HepG2 (cell line): Measurements from ENCODE around the gene OPRPN. TPM values are rescaled to one million over a fixed set of nuclear protein-coding genes. Genes with fewer than 3 reads are reported as not detected.

Source experiments
- ATAC-seq: fragments of 200-7000 bp; cut with Tn5 transposase; 3 replicates; pipeline ENCODE4 v1.9.1; 2020; ENCODE audit warnings: mild to moderate bottlenecking, moderate library complexity
- BruUV-seq: library from RNA; stranded (reverse); fragments of 400-500 nt; replicated peaks from 2 replicates; lab custom pipeline; 2021; lab: Mats Ljungman, UMichigan
- CTCF ChIA-PET: fragments of 300-600 bp; formaldehyde crosslinking; extraction: SDS; loops from one replicate; lab custom pipeline; 2021; ENCODE audit warnings: low total read pairs, inconsistent platforms, low intra/inter-chr PET ratio; lab: Yijun Ruan, JAX
- POLR2A ChIA-PET: fragments of 350-600 bp; sonication (Branson Sonifier 250); formaldehyde crosslinking; loops from one replicate; lab custom pipeline; 2020; ENCODE audit warnings: antibody characterized with exemption, inconsistent platforms; lab: Yijun Ruan, JAX
- DNase-seq: peaks from one replicate; pipeline ENCODE4 v3.0.0-alpha.2; 2015; ENCODE audit warnings: low spot score
- FAIRE-seq: peaks from 3 replicates; lab custom pipeline; 2011; peaks lifted over from hg19 to GRCh38; lab: Jason Lieb, UNC
- H2AFZ ChIP-seq: one replicate; pipeline ENCODE4 v1.6.1; 2011; ENCODE audit warnings: low read length, inconsistent platforms
- H3K27ac ChIP-seq: fragments of 300-600 bp; 3 replicates; pipeline ENCODE4 v1.8.0; 2011; ENCODE audit warnings: mixed run types, mild to moderate bottlenecking, mixed read lengths, low read length, inconsistent platforms; ENCODE audit not compliant: insufficient read depth; ENCODE audit errors: extremely low read length
- H3K27me3 ChIP-seq, 2 experiments: fragments of 200-600 bp in 1 of 2; 2 replicates in 1 of 2; 3 replicates in 1 of 2; pipeline versions ENCODE4 v1.6.0 to v1.8.0; 2011; ENCODE audit warnings: low read length in 2 of 2, mild to moderate bottlenecking in 2 of 2, moderate library complexity in 2 of 2, inconsistent platforms in 1 of 2; ENCODE audit not compliant: insufficient read depth in 2 of 2, control insufficient read depth in 1 of 2
- H3K36me3 ChIP-seq, 2 experiments: fragments of 200-600 bp in 1 of 2; replicated peaks in 1 of 2; 2 replicates in 1 of 2; 3 replicates in 1 of 2; pipeline versions ENCODE4 v1.5.1 to v1.8.0; 2011; ENCODE audit warnings: low read length in 2 of 2, inconsistent platforms in 1 of 2; ENCODE audit not compliant: insufficient read depth in 2 of 2, control insufficient read depth in 1 of 2
- H3K4me1 ChIP-seq: 2 replicates; pipeline ENCODE4 v1.5.1; 2012; ENCODE audit warnings: low read length, inconsistent platforms; ENCODE audit not compliant: insufficient read depth
- H3K4me2 ChIP-seq: 2 replicates; pipeline ENCODE4 v1.6.0; 2011; ENCODE audit warnings: low read depth, low read length, inconsistent platforms
- H3K4me3 ChIP-seq, 3 experiments: fragments of 200-600 bp in 1 of 3; sonication (generic), shearing (Covaris generic) in 1 of 3; replicated peaks in 1 of 3; 2 replicates each; pipeline ENCODE4 v1.5.1; 2011 to 2016; ENCODE audit warnings: low read length in 3 of 3, inconsistent platforms in 2 of 3, low read depth in 2 of 3, mild to moderate bottlenecking in 2 of 3, control low read depth in 1 of 3, mixed read lengths in 1 of 3; ENCODE audit not compliant: insufficient read depth in 1 of 3
- H3K79me2 ChIP-seq: one replicate; pipeline ENCODE4 v1.6.1; 2011; ENCODE audit warnings: low read length, inconsistent platforms; ENCODE audit not compliant: insufficient read depth
- H3K9ac ChIP-seq: 2 replicates; pipeline ENCODE4 v1.6.0; 2011; ENCODE audit warnings: mild to moderate bottlenecking, low read depth, low read length, inconsistent platforms; ENCODE audit not compliant: insufficient read depth
- H3K9me3 ChIP-seq: 2 replicates; pipeline ENCODE4 v1.5.1; 2012; ENCODE audit warnings: mild to moderate bottlenecking, low read length
- H4K20me1 ChIP-seq: 2 replicates; pipeline ENCODE4 v1.6.0; 2011; ENCODE audit warnings: inconsistent platforms, mild to moderate bottlenecking, low read length, moderate library complexity; ENCODE audit not compliant: insufficient read depth
- ATF7-NPFF ChIP-seq: sonication (generic); formaldehyde crosslinking; IDR thresholded peaks from 2 replicates; pipeline ENCODE4 v1.8.1; 2023; ENCODE audit warnings: mild to moderate bottlenecking, low read depth, missing genetic modification reagents, moderate library complexity
- CEBPB ChIP-seq: IDR thresholded peaks from 2 replicates; pipeline ENCODE4 v1.6.1; 2011; ENCODE audit warnings: low read depth, low read length, improper control_type of control experiment, borderline replicate concordance
- LCORL ChIP-seq, 2 experiments: fragments of 450-650 bp in 1 of 2; sonication (generic) in 1 of 2; formaldehyde crosslinking in 1 of 2; IDR thresholded peaks; 2 replicates each; pipeline versions ENCODE4 v1.5.0 to v1.6.1; 2017 to 2020; ENCODE audit warnings: antibody characterized with exemption in 1 of 2, missing genetic modification reagents in 1 of 2
- THYN1 ChIP-seq: sonication (generic); formaldehyde crosslinking; IDR thresholded peaks from 2 replicates; pipeline ENCODE4 v1.8.1; 2023; ENCODE audit warnings: low read depth, mild to moderate bottlenecking, moderate library complexity, missing genetic modification reagents, borderline replicate concordance
- WGBS: methylation state at CpG from one replicate; pipeline ENCODE4 v1.1.6; 2017; ENCODE audit warnings: low lambda C conversion rate; 5-methylcytosine and 5-hydroxymethylcytosine counted together
- in situ Hi-C: cut with HindIII; loops from 2 replicates; pipeline ENCODE4 v1.10.0; 2017; ENCODE audit warnings: low pct_unique_long_range_greater_than_20kb; ENCODE audit not compliant: extremely low pct_ligation_motif_present
- intact Hi-C: fragments of 100-400 bp; cut with micrococcal nuclease; formaldehyde crosslinking; loops from one replicate; pipeline ENCODE4 v1.10.0; 2022; ENCODE audit not compliant: unreplicated experiment
- polyA plus RNA-seq, 8 experiments: library from polyadenylated mRNA; depleted of rRNA in 3 of 8; stranded (reverse) in 7 of 8; unstranded in 1 of 8; fragments of >200 nt; fragmentation: Illumina TruSeq in 4 of 8; extraction: Trizol in 4 of 8; gene quantifications; 2 replicates each; pipeline versions ENCODE4 v1.2.1 to v1.2.3, GENCODE V29; 2011 to 2016; ENCODE audit warnings: low read depth in 4 of 8, missing spikeins in 1 of 8, mixed read lengths in 1 of 8; ENCODE audit not compliant: insufficient read depth in 1 of 8
- total RNA-seq, 5 experiments: library from RNA; depleted of rRNA; stranded (reverse); fragments of >200 nt; fragmentation: Illumina TruSeq; extraction: Trizol; gene quantifications; 2 replicates each; pipeline ENCODE4 v1.2.3, GENCODE V29; 2016; ENCODE audit warnings: low read depth in 1 of 5

The OPRPN gene
- total and polyA plus RNA-seq, 2 of the 13 experiments (the other 11 are each of a cell fraction or from before 2014, with no cell fraction given): not detected

GRCh38 chr4:70365479-70365878, 32.3 kb upstream of the OPRPN start:
- in situ Hi-C loops: no loop called here
- DNase-seq: peak; percentile 23
- WGBS: 3% methylated on average over 2 of the region's 2 CpGs
- ATAC-seq: no peak
- no peaks in the 10 kb centered on the region for H3K27me3 ChIP-seq
- H3K79me2 ChIP-seq: no peaks in the 10 kb centered on the region
- no peaks in the 10 kb centered on the region for H3K36me3 ChIP-seq
- no peak overlapping the region for H2AFZ ChIP-seq
- intact Hi-C loops: no loop called here
- TF ChIP-seq LCORL (IDR thresholded peaks at IDR 0.05) (peak; percentile 51; the same call in 1 of the 2 replicates), LCORL (CRISPR knock-in tag; IDR thresholded peaks at IDR 0.05) (no peak), ATF7-NPFF (CRISPR knock-in tag) (no peak)
- TF ChIP-seq, all 625 proteins: peak for 1
- Histone ChIP-seq H3K9me3 (no peaks in the 10 kb centered on the region), H3K4me1 (no peaks in the 10 kb centered on the region), H3K27ac (no peak overlapping the region), H4K20me1 (no peaks in the 10 kb centered on the region), H3K4me2 (no peak overlapping the region), H3K4me3 (no peak overlapping the region), H3K9ac (no peak overlapping the region)
- no TSS peak for BruUV-seq
- ChIA-PET CTCF (no interaction called here), POLR2A (no interaction called here)
- FAIRE-seq: no peak

GRCh38 chr4:70367813-70368212, 29.9 kb upstream of the OPRPN start:
- no peaks in the 10 kb centered on the region for H3K9me3 ChIP-seq
- ChIA-PET POLR2A (no interaction called here), CTCF (no interaction called here)
- 92% methylated on average over 1 of the region's 1 CpG for WGBS
- DNase-seq: no peak
- H3K9ac ChIP-seq: no peak overlapping the region
- no peak for FAIRE-seq
- no peaks in the 10 kb centered on the region for H3K79me2 ChIP-seq
- no peaks in the 10 kb centered on the region for H4K20me1 ChIP-seq
- no peak overlapping the region for H3K27ac ChIP-seq
- H3K36me3 ChIP-seq: no peaks in the 10 kb centered on the region
- no TSS peak for BruUV-seq
- intact Hi-C loops: no loop called here
- H3K27me3 ChIP-seq: no peaks in the 10 kb centered on the region
- H3K4me2 ChIP-seq: no peak overlapping the region
- no peak overlapping the region for H2AFZ ChIP-seq
- TF ChIP-seq THYN1 (CRISPR knock-in tag): no peak
- peak; percentile 74 for TF ChIP-seq CEBPB
- H3K4me1 ChIP-seq: no peaks in the 10 kb centered on the region
- in situ Hi-C loops: no loop called here
- no peak for ATAC-seq
- H3K4me3 ChIP-seq: no peak overlapping the region
